H1 (cell line): Measurements from ENCODE around the gene SLAIN2. TPM values are rescaled to one million over a fixed set of nuclear protein-coding genes. Genes with fewer than 3 reads are reported as not detected.

ENCODE experiments used
- CTCF ChIA-PET: fragments of 300-600 bp; sonication (Branson Sonifier 250); formaldehyde crosslinking; loops from one replicate; lab custom pipeline; 2021; ENCODE audit not compliant: partially characterized antibody; lab: Charles Lee
- POLR2A ChIA-PET: fragments of 300-600 bp; sonication (Branson Sonifier 250); formaldehyde crosslinking; loops from one replicate; lab custom pipeline; 2021; ENCODE audit warnings: inconsistent platforms; ENCODE audit not compliant: partially characterized antibody; lab: Charles Lee
- DNase-seq, 2 experiments: peaks; one replicate each; pipeline versions ENCODE4 v3.0.0 to v3.0.0-alpha.2; 2010 to 2022; ENCODE audit warnings: low spot score in 2 of 2, low read depth in 1 of 2, mixed read lengths in 1 of 2
- FAIRE-seq: peaks from 2 replicates; lab custom pipeline; 2011; peaks lifted over from hg19 to GRCh38; lab: Jason Lieb, UNC
- H2AFZ ChIP-seq: 2 replicates; pipeline ENCODE4 v1.8.1; 2012; ENCODE audit warnings: low read length, inconsistent platforms
- H2AK5ac ChIP-seq: 2 replicates; pipeline ENCODE4 v1.6.1; 2013; ENCODE audit warnings: low read depth, low read length
- H2BK120ac ChIP-seq: replicated peaks from 2 replicates; pipeline ENCODE3; 2013; ENCODE audit warnings: low read depth, low read length, inconsistent platforms
- H2BK12ac ChIP-seq: 2 replicates; pipeline ENCODE4 v1.6.1; 2013; ENCODE audit warnings: low read depth, low read length
- H2BK15ac ChIP-seq: 2 replicates; pipeline ENCODE4 v1.6.1; 2013; ENCODE audit warnings: low read length
- H2BK20ac ChIP-seq: 2 replicates; pipeline ENCODE4 v1.6.1; 2013; ENCODE audit warnings: low read length
- H2BK5ac ChIP-seq: 2 replicates; pipeline ENCODE4 v1.6.1; 2013; ENCODE audit warnings: low read depth, low read length
- H3K14ac ChIP-seq: 2 replicates; pipeline ENCODE4 v1.6.1; 2013; ENCODE audit warnings: inconsistent platforms; ENCODE audit not compliant: insufficient read length
- H3K18ac ChIP-seq: 2 replicates; pipeline ENCODE4 v1.6.1; 2013; ENCODE audit warnings: low read length; ENCODE audit errors: extremely low read depth
- H3K23ac ChIP-seq: 2 replicates; pipeline ENCODE4 v1.6.1; 2013; ENCODE audit warnings: inconsistent platforms; ENCODE audit not compliant: insufficient read length
- H3K23me2 ChIP-seq: 2 replicates; pipeline ENCODE4 v1.6.1; 2013; ENCODE audit warnings: low read depth, low read length
- H3K27ac ChIP-seq: 2 replicates; pipeline ENCODE4 v1.6.1; 2011; ENCODE audit warnings: low read depth, low read length, inconsistent platforms
- H3K27me3 ChIP-seq, 4 experiments: replicated peaks in 1 of 4; 1 replicate in 1 of 4; 2 replicates in 3 of 4; pipeline versions ENCODE4 v1.6.1 to v1.8.1; 2011 to 2013; ENCODE audit warnings: low read length in 3 of 4, mild to moderate bottlenecking in 3 of 4, inconsistent platforms in 2 of 4, mixed read lengths in 2 of 4, moderate library complexity in 1 of 4; ENCODE audit not compliant: control insufficient read depth in 3 of 4, insufficient read depth in 3 of 4; ENCODE audit errors: extremely low read depth in 1 of 4
- H3K36me3 ChIP-seq, 4 experiments: 2 replicates each; pipeline versions ENCODE4 v1.6.1 to v1.8.1; 2011 to 2013; ENCODE audit warnings: mild to moderate bottlenecking in 4 of 4, low read length in 3 of 4, moderate library complexity in 2 of 4, control low read depth in 1 of 4, inconsistent platforms in 1 of 4; ENCODE audit not compliant: insufficient read depth in 4 of 4, control insufficient read depth in 2 of 4
- H3K4ac ChIP-seq: replicated peaks from 2 replicates; pipeline ENCODE3; 2013; ENCODE audit warnings: low read length, low read depth, mixed read lengths, inconsistent platforms; ENCODE audit not compliant: insufficient read length
- H3K4me1 ChIP-seq, 4 experiments: replicated peaks in 1 of 4; 1 replicate in 1 of 4; 2 replicates in 3 of 4; pipeline versions ENCODE4 v1.6.1 to v1.8.1; 2011 to 2013; ENCODE audit warnings: low read length in 3 of 4, inconsistent platforms in 2 of 4, mixed read lengths in 1 of 4; ENCODE audit not compliant: insufficient read depth in 4 of 4, control insufficient read depth in 3 of 4
- H3K4me2 ChIP-seq, 2 experiments: 2 replicates each; pipeline versions ENCODE4 v1.6.1 to v1.8.1; 2011 to 2013; ENCODE audit warnings: low read depth in 2 of 2, low read length in 2 of 2, control low read depth in 1 of 2, inconsistent platforms in 1 of 2, mild to moderate bottlenecking in 1 of 2; ENCODE audit not compliant: insufficient read depth in 1 of 2
- H3K4me3 ChIP-seq, 4 experiments: fragments of 200-600, 300-600 bp in 1 of 4; sonication (generic), shearing (Covaris generic), sonication (Bioruptor Twin) in 1 of 4; 2 replicates each; pipeline versions ENCODE4 v1.5.1 to v1.8.1; 2011 to 2016; ENCODE audit warnings: low read length in 4 of 4, low read depth in 3 of 4, control low read depth in 2 of 4, inconsistent platforms in 2 of 4, mild to moderate bottlenecking in 2 of 4, mixed read lengths in 1 of 4, moderate library complexity in 1 of 4; ENCODE audit not compliant: insufficient read depth in 2 of 4; ENCODE audit errors: extremely low read depth in 1 of 4
- H3K56ac ChIP-seq: replicated peaks from 2 replicates; pipeline ENCODE3; 2013; ENCODE audit warnings: low read depth, mild to moderate bottlenecking, mixed read lengths, low read length, inconsistent platforms; ENCODE audit not compliant: insufficient read length
- H3K79me1 ChIP-seq: 2 replicates; pipeline ENCODE4 v1.6.1; 2013; ENCODE audit warnings: low read depth, low read length, control low read depth
- H3K79me2 ChIP-seq, 2 experiments: 2 replicates each; pipeline versions ENCODE4 v1.6.1 to v1.8.1; 2012 to 2013; ENCODE audit warnings: low read length in 2 of 2, mild to moderate bottlenecking in 2 of 2, inconsistent platforms in 1 of 2; ENCODE audit not compliant: insufficient read depth in 2 of 2, control insufficient read depth in 1 of 2
- H3K9ac ChIP-seq, 4 experiments: replicated peaks in 1 of 4; 1 replicate in 1 of 4; 2 replicates in 3 of 4; pipeline versions ENCODE4 v1.6.1 to v1.8.1; 2011 to 2013; ENCODE audit warnings: low read depth in 3 of 4, low read length in 3 of 4, control low read depth in 2 of 4, mild to moderate bottlenecking in 2 of 4, moderate library complexity in 2 of 4, inconsistent platforms in 1 of 4; ENCODE audit errors: extremely low read depth in 1 of 4
- H3K9me3 ChIP-seq, 2 experiments: 2 replicates each; pipeline versions ENCODE4 v1.6.1 to v1.8.1; 2012 to 2013; ENCODE audit warnings: mild to moderate bottlenecking in 2 of 2, moderate library complexity in 2 of 2, control low read depth in 1 of 2, inconsistent platforms in 1 of 2, low read depth in 1 of 2, low read length in 1 of 2, mixed read lengths in 1 of 2; ENCODE audit not compliant: insufficient read depth in 2 of 2
- H4K20me1 ChIP-seq, 2 experiments: replicated peaks in 1 of 2; 2 replicates each; pipeline versions ENCODE3 to v1.8.1; 2011 to 2013; ENCODE audit warnings: inconsistent platforms in 2 of 2, low read length in 2 of 2, mild to moderate bottlenecking in 1 of 2; ENCODE audit not compliant: insufficient read depth in 2 of 2, control insufficient read depth in 1 of 2
- H4K5ac ChIP-seq: 2 replicates; pipeline ENCODE4 v1.6.1; 2013; ENCODE audit warnings: low read length, low read depth, mixed read lengths, inconsistent platforms; ENCODE audit not compliant: insufficient read length
- H4K8ac ChIP-seq: 2 replicates; pipeline ENCODE4 v1.8.0; 2013; ENCODE audit warnings: mild to moderate bottlenecking, moderate library complexity, low read length, inconsistent platforms; ENCODE audit not compliant: insufficient read depth; ENCODE audit errors: extremely low read depth
- H4K91ac ChIP-seq: replicated peaks from 2 replicates; pipeline ENCODE3; 2013; ENCODE audit warnings: low read length, mixed read lengths, inconsistent platforms; ENCODE audit not compliant: insufficient read length
- EZH2 ChIP-seq: fragments of 200-600 bp; sonication (generic); IDR thresholded peaks from 2 replicates; pipeline ENCODE4 v1.7.1; 2012; ENCODE audit warnings: low read depth, mild to moderate bottlenecking, moderate library complexity, low read length, inconsistent platforms; ENCODE audit not compliant: severe bottlenecking
- JUND ChIP-seq: IDR thresholded peaks from 2 replicates; pipeline ENCODE4 v1.6.1; 2011; ENCODE audit warnings: mild to moderate bottlenecking, improper control_type of control experiment, low read length
- MAFK ChIP-seq: IDR thresholded peaks from 2 replicates; pipeline ENCODE4 v1.6.1; 2012; ENCODE audit warnings: low read depth, mild to moderate bottlenecking, improper control_type of control experiment, low read length
- RFX5 ChIP-seq: IDR thresholded peaks from 2 replicates; pipeline ENCODE4 v1.6.1; 2011; ENCODE audit warnings: low read depth, low read length, improper control_type of control experiment, borderline replicate concordance
- YY1 ChIP-seq: IDR thresholded peaks from 2 replicates; pipeline ENCODE4 v1.6.1; 2011; ENCODE audit warnings: low read depth, mild to moderate bottlenecking, low read length
- WGBS, 2 experiments: shearing (Covaris generic) in 1 of 2; methylation state at CpG; one replicate each; pipeline versions ENCODE4 v1.1.6 to v1.1.7; 2013 to 2015; ENCODE audit warnings: low lambda C conversion rate in 2 of 2, mixed read lengths in 2 of 2, inconsistent platforms in 1 of 2, low coverage in 1 of 2, missing lambda C conversion rate in 1 of 2; ENCODE audit not compliant: insufficient replicate concordance in 2 of 2, insufficient coverage in 1 of 2, insufficient read length in 1 of 2; ENCODE audit errors: extremely low coverage in 1 of 2, missing lambda C conversion rate in 1 of 2; 5-methylcytosine and 5-hydroxymethylcytosine counted together
- polyA plus RNA-seq, 7 experiments: library from polyadenylated mRNA; depleted of rRNA in 3 of 7; stranded (reverse) in 5 of 7; unstranded in 2 of 7; fragments of >200 nt in 5 of 7; fragments of 200-250 nt in 2 of 7; gene quantifications; 1 replicate in 5 of 7; 2 replicates in 1 of 7; 4 replicates in 1 of 7; pipeline versions ENCODE4 v1.2.1 to v1.2.3, GENCODE V29; 2011 to 2013; ENCODE audit warnings: missing spikeins in 2 of 7, mixed read lengths in 2 of 7
- total RNA-seq: library from RNA; stranded (reverse); fragmentation: NEBNext Ultra II Directional; extraction: Animal tissue kit (Norgen Biotek cat#: 25700); gene quantifications from 2 replicates; pipeline ENCODE4 v1.2.1, GENCODE V29; 2021
- TF ChIP-seq, protein P1 (sequence below): IDR thresholded peaks from 2 replicates; pipeline ENCODE4 v1.6.1; 2012; ENCODE audit warnings: inconsistent platforms

SLAIN2 gene
- total and polyA plus RNA-seq, 2 of the 8 experiments (the other 6 are each of a cell fraction or from before 2014, with no cell fraction given), result 8.2 to 40.0 TPM

DNA sequence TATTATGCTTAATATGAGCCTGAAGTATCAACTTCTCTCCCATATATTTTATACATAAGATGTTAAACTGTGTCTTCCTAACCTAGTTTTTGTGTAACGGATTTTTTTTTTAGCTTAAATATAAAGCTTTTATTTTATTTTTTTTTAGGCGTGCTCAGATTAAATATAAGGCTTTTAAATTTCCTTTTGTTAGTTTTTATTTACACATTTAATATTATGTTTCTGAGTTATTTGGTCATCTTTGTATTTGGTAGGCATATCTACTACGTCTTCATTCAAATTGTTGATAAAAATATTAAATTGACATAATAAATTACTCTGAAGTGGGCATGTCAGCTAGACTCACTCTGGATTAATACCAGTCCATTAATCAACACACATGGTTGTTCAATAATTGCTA is 4.2 kb downstream of the SLAIN2 start:
- Histone ChIP-seq H3K4me1 (peaks cover 0 to 11% (median 3%) of the 10 kb centered on the region in 4 experiments; a peak in 2 of 7 replicates), H3K9me3 (no peaks in the 10 kb centered on the region), H2BK15ac (no peak overlapping the region), H3K23me2 (peaks cover 5% of the 10 kb centered on the region; the same call in 1 of the 2 replicates), H4K91ac (no peak overlapping the region), H4K5ac (no peak overlapping the region), H3K4ac (no peak overlapping the region), H3K4me2 (no peak overlapping the region), H3K18ac (no peak overlapping the region), H3K56ac (no peak overlapping the region), H2AFZ (no peak overlapping the region), H3K27ac (no peak overlapping the region), H2BK120ac (no peak overlapping the region), H3K14ac (no peak overlapping the region), H3K79me2 (peaks cover 14 to 85% of the 10 kb centered on the region in 2 experiments), H2AK5ac (no peak overlapping the region), H2BK20ac (no peak overlapping the region), H3K79me1 (peaks cover 4% of the 10 kb centered on the region), H3K27me3 (no peaks in the 10 kb centered on the region), H4K20me1 (peaks cover 0 to 13% of the 10 kb centered on the region in 2 experiments), H3K36me3 (no peaks in the 10 kb centered on the region), H3K4me3 (no peak overlapping the region), H2BK5ac (no peak overlapping the region), H4K8ac (no peak overlapping the region), H3K9ac (no peak overlapping the region), H3K23ac (no peak overlapping the region), H2BK12ac (no peak overlapping the region)
- DNase-seq (no peak), FAIRE-seq (no peak)
- ChIA-PET CTCF (interaction anchor here (1.2 kb wide), 1 partner anchor 15 kb away, joined by 3 read pairs; no protein-coding TSS in a partner anchor), POLR2A (no interaction called here)
- 86% methylated on average over 3 of the region's 3 CpGs; no CpG with 5 or more reads in 1 of the 2 experiments for WGBS, 2 experiments
- TF ChIP-seq RFX5 (no peak), YY1 (no peak), EZH2 (no peak), JUND (no peak), MAFK (no peak)
- TF ChIP-seq, protein P1, sequence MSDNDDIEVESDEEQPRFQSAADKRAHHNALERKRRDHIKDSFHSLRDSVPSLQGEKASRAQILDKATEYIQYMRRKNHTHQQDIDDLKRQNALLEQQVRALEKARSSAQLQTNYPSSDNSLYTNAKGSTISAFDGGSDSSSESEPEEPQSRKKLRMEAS, result no peak
